ENCODE data around the gene FBXO33. TPM values are rescaled to one million over a fixed set of nuclear protein-coding genes. Genes with fewer than 3 reads are reported as not detected.
"Not testable (repeated sequence)": the region's sequence is repeated elsewhere in the genome, so short reads cannot be mapped to it uniquely, and the experiment has no call there.

The FBXO33 gene
- polyA plus RNA-seq, 3 donors = 9.0 to 14.8 (median 14.1) TPM

GRCh38 chr14:39360316-39360715 lies 71.9 kb downstream of the FBXO33 start:
- Histone ChIP-seq H3K27me3 (ENCODE audit: control insufficient read depth in 2 of 2, insufficient read depth in 2 of 2, low read length in 2 of 2) (no peaks in the 10 kb centered on the region), H3K4me1 (ENCODE audit: control insufficient read depth in 1 of 2, insufficient read depth in 2 of 2, low read length in 2 of 2) (no peaks in the 10 kb centered on the region), H4K20me1 (ENCODE audit: insufficient read depth, low read length) (no peaks in the 10 kb centered on the region), H3K9me3 (replicated peaks in 1 of 2; ENCODE audit: control insufficient read depth in 1 of 2, insufficient read depth in 1 of 2, low read length in 2 of 2) (peaks cover 12 to 14% of the 10 kb centered on the region in 2 donors), H3K9ac (ENCODE audit: insufficient read depth, low read length, poor library complexity, severe bottlenecking) (no peak overlapping the region), H3K4me3 (replicated peaks in 1 of 3; ENCODE audit: low read depth in 2 of 3, low read length in 3 of 3) (no peak overlapping the region), H3K36me3 (replicated peaks in 1 of 2; ENCODE audit: control insufficient read depth in 1 of 2, insufficient read depth in 2 of 2, low read length in 2 of 2) (peaks cover 9 to 56% of the 10 kb centered on the region in 2 donors), H3K79me2 (ENCODE audit: insufficient read depth, low read length) (no peaks in the 10 kb centered on the region), H2AFZ (ENCODE audit: insufficient read depth, low read depth, low read length, poor library complexity, severe bottlenecking) (no peak overlapping the region), H3K27ac (ENCODE audit: low read depth in 1 of 2, low read length in 2 of 2) (no peak overlapping the region), H3K4me2 (replicated peaks; ENCODE audit: extremely low read depth, low read length, poor library complexity, severe bottlenecking) (no peak overlapping the region)
- Mint-ChIP-seq H3K4me3 (no peak overlapping the region), H3K36me3 (peaks cover 77 to 95% of the 10 kb centered on the region in 2 donors), H3K9me3 (peaks cover 20 to 36% (median 26%) of the 10 kb centered on the region in 7 donors), H3K27ac (peak overlapping the region in 1 of 7 donors; percentile 2), H3K27me3 (ENCODE audit: low read depth in 3 of 3) (no peaks in the 10 kb centered on the region), H3K4me1 (no peaks in the 10 kb centered on the region)
- DNase-seq = no peak
- TF ChIP-seq CTCF (IDR thresholded peaks at IDR 0.05) = no peak
- intact Hi-C loops (cut with micrococcal nuclease) = no loop called here

DNA sequence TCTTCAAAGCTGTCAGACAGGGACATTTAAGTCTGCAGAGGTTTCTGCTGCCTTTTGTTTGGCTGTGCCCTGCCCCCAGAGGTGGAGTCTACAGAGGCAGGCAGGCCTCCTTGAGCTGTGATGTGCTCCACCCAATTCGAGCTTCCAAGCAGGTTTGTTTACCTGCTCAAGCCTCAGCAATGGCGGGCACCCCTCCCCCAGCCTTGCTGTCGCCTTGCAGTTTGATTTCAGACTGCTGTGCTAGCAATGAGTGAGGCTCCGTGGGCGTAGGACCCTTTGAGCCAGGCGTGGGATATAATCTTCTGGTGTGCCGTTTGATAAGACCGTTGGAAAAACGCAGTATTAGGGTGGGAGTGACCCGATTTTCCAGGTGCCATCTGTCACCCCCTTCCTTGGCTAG lies 73.2 kb downstream of the FBXO33 start:
- H3K36me3 Mint-ChIP-seq = peaks cover 68 to 92% of the 10 kb centered on the region in 2 donors
- H3K9me3 Mint-ChIP-seq = peaks cover 11 to 27% (median 14%) of the 10 kb centered on the region in 7 donors
- H3K27me3 ChIP-seq (ENCODE audit: control insufficient read depth in 2 of 2, insufficient read depth in 2 of 2, low read length in 2 of 2); H3K4me3 ChIP-seq (replicated peaks in 1 of 3; ENCODE audit: low read depth in 2 of 3, low read length in 3 of 3); H3K79me2 ChIP-seq (ENCODE audit: insufficient read depth, low read length); H3K9me3 ChIP-seq (replicated peaks in 1 of 2; ENCODE audit: control insufficient read depth in 1 of 2, insufficient read depth in 1 of 2, low read length in 2 of 2); H3K4me3 Mint-ChIP-seq; intact Hi-C loops (cut with micrococcal nuclease); DNase-seq; H2AFZ ChIP-seq (ENCODE audit: insufficient read depth, low read depth, low read length, poor library complexity, severe bottlenecking); H3K4me1 ChIP-seq (ENCODE audit: control insufficient read depth in 1 of 2, insufficient read depth in 2 of 2, low read length in 2 of 2); H3K4me2 ChIP-seq (replicated peaks; ENCODE audit: extremely low read depth, low read length, poor library complexity, severe bottlenecking); H3K27ac ChIP-seq (ENCODE audit: low read depth in 1 of 2, low read length in 2 of 2); H3K27me3 Mint-ChIP-seq (ENCODE audit: low read depth in 3 of 3); H4K20me1 ChIP-seq (ENCODE audit: insufficient read depth, low read length); H3K4me1 Mint-ChIP-seq; H3K9ac ChIP-seq (ENCODE audit: insufficient read depth, low read length, poor library complexity, severe bottlenecking): not testable (repeated sequence)
- peaks cover 9 to 46% of the 10 kb centered on the region in 2 donors for H3K36me3 ChIP-seq (replicated peaks in 1 of 2; ENCODE audit: control insufficient read depth in 1 of 2, insufficient read depth in 2 of 2, low read length in 2 of 2)
- 98% methylated on average over 7 of the region's 10 CpGs for WGBS (ENCODE audit: insufficient coverage)
- peak overlapping the region in 1 of 7 donors; percentile 13 for H3K27ac Mint-ChIP-seq
